GM19023 (cell line): Measurements from ENCODE around the gene CLEC18A.
"Not testable (repeated sequence)": the region's sequence is repeated elsewhere in the genome, so short reads cannot be mapped to it uniquely, and the experiment has no call there.

Source experiments
- ATAC-seq: cut with Tn5 transposase; IDR thresholded peaks from one replicate; pipeline ENCODE4 v1.9.1; 2021; ENCODE audit warnings: mild to moderate bottlenecking, moderate library complexity; ENCODE audit not compliant: unreplicated experiment

The CLEC18A gene

DNA sequence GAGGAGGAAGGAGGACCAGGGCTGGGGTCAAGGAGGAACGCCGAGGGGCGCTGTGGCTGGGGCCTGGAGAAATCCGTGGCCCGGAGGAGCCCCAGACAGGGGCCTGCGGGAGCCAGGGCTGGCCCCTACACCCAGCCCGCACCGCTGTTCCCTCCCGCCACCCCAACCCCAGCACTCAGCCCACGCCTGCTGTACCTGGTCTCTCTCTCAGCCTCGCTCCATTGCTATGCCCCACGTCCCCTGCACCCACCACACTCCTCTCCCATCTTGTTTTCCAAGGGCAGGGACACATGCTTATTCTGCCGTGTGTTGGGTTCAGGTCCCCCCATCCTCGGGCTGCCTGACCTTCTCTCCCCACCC, 518 bp downstream of the CLEC18A start:
- ATAC-seq = not testable (repeated sequence)

- ATAC-seq = not testable (repeated sequence)
These were observed 982 bp downstream of the CLEC18A start for GRCh38 chr16:69952116-69952515.

- not testable (repeated sequence) for ATAC-seq
These were observed 1.6 kb downstream of the CLEC18A start for GRCh38 chr16:69952572-69953355.

DNA sequence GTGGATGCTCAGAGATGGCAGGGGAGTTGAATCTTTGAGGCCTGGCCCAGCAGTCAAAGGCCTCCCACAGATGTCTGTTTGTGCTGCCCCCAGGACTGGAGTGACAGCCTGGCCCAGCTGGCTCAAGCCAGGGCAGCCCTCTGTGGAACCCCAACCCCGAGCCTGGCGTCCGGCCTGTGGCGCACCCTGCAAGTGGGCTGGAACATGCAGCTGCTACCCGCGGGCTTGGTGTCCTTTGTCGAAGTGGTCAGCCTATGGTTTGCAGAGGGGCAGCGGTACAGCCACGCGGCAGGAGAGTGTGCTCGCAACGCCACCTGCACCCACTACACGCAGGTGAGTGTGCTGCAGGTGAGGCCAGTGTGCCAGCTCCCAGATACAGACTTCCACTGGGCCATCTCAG, 3.1 kb downstream of the CLEC18A start:
- not testable (repeated sequence) for ATAC-seq

GRCh38 chr16:69963312-69963711, 12.2 kb downstream of the CLEC18A start:
- ATAC-seq = not testable (repeated sequence)

DNA sequence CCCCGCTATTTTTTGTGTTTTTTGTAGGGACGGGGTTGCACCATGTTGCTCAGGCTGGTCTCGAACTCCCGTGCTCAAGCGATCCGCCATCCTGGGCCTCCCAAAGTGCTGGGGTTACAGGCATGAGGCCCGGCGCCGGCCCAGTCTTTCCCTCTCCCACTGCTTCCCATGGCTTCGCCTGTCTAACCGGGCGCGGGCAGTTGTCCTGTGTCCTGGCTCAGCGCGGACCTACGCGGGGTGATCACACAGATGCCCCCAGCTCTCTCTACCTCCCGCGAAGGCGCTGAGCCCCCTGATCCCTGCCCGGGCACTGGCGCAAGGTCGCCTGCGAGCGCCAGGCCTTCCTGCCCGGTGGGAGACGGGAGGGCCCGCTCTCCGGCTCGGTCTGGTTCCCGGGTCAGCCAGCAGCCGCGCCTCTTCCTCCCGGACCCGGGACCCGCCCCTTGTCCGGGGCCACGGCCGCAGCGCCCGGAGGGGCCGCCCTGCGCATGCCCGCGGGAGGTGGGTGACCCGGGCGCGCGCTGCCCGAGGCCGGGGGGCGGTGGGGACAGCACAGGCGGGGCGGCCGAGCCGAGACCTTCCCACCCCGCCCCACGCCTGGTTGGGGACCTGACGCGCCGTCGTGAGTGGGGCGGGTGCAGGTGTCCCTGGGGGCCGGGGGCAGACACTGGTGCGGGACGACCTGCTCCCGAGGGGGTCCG, 14.0 kb downstream of the CLEC18A start:
- ATAC-seq = not testable (repeated sequence)

DNA sequence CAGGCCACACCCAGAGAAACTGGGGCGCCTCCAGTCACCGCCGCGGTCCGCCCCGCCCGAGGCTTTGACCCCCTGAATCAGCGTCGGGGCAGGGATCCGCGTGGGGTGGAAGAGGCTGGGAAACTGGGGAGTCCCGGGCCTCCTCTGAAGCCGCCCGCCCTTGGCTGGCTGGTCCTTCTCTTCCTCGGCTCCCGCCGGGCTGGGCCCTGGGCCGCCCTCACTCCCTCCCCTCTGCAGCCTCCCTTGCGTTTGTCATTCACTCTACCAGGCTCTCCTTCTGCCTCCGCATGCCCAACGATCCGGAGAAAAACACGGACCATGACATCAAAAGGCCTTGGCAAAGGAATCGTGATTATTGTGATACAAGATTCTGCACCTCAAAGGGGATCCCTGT, 14.5 kb downstream of the CLEC18A start:
- not testable (repeated sequence) for ATAC-seq

DNA sequence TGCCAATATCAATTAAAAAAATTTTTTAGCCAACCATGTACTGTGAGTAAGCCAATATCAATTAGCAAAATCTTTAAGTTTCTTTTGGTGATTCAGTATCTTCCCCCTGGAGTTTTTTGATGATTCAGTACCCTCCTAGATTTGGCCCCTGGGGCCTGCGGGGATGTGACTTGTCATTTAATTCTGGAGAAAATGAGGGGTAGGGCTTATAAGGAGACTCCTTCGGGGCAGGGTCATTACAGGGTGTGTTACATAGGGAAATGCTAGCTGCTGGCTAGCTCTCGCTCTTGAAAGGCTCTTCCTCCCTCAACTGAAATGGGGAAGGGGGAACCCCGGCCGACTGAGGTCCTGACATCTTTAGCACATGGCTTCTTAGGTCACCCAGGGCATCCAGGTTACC, 16.6 kb downstream of the CLEC18A start:
- not testable (repeated sequence) for ATAC-seq

- ATAC-seq = not testable (repeated sequence)
These were observed 17.0 kb downstream of the CLEC18A start for GRCh38 chr16:69968125-69968524.

DNA sequence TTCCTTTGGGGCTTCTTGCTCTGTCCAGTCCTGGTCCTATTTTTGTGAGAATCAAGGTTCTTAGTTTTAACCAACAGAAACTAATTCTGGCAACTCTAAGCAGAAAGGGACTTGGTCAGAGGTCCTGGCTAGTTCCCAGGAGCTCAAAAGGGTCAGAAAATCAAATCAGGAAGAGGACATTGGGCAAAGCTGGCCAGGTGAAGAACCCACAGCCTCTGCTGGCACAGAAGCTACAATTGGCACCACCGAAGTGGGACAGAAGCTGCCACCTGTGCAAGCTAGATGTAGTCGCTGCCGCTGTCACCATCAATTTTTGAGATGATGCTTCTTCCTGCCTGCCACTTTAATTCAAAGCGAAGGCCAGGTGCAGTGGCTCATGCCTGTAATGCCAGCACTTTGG, 18.5 kb downstream of the CLEC18A start:
- ATAC-seq = not testable (repeated sequence)

DNA sequence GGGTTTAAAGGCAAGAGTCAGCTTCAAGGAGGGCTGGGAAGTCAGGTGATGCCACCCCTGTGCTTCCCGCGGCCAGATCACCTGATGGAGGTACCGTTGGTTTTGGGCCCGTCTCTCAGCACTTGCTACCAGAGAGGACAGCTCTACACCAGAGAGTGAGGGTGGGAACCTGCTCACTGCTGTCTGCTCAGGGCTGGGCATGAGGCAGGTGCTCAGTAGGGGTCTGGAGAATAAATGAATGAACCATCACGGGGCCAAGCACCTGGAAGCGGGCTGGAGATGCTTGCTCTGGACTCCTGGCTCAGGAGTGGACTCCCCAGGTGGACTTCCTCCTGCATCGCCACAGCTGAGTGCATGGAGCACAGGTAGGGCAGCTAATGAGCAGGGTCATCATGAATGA, 21.0 kb downstream of the CLEC18A start:
- ATAC-seq = not testable (repeated sequence)

DNA sequence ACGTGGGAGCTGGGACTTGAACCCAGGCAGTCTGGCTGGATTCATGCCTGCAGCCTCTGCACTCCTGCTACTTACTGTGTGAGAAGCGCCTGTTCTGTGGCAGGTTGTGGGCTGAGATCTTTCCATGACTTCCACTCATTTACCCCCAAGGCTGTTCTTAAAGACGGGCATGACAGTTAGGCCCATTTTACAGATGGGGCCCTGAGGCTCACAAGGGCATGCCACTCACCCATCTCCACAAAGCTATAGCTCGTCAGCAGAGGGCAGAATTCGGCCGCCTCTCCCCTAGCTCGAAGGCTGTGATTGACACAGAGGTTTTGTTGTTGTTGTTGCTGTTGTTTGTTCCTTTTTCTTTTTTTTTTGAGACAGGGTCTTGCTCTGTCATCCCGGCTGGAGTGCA, 21.8 kb downstream of the CLEC18A start:
- not testable (repeated sequence) for ATAC-seq

- not testable (repeated sequence) for ATAC-seq
These were observed 34.1 kb downstream of the CLEC18A start for GRCh38 chr16:69985196-69985595.

DNA sequence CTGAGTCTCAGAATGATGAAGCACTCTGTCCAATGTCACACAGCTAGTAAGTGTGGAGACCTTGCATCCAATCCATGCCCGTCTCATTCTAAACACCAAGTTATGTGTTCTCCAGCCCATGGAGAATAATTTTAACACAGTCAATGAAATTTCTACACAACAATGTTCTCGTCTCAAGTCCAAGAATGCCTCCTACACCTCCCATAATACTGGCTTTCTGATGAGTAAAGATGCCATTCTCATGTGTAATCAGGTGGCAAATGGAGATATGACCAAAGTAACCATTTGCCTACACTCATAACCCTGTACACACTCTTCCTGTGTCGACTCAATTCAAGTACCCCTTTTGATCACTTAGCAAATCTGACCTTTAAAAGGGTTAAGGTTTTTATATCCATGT, 46.8 kb downstream of the CLEC18A start:
- ATAC-seq = not testable (repeated sequence)

DNA sequence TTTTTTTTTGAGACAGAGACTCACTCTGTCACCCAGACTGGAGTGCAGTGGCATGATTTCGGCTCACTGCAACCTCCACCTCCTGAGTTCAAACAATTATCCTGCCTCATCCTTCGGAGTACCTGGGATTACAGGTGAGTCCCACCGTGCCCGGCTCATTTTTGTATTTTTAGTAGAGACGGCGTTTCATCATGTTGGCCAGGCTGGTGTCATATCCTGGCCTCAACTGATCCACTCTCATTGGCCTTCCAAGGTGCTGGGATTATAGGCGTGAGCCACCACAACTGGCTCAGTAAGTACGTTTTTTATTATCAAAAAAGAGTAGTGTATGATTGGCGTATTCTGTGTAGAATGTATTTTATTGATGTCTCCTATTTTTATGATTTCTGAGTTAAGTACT, 48.7 kb downstream of the CLEC18A start:
- not testable (repeated sequence) for ATAC-seq

DNA sequence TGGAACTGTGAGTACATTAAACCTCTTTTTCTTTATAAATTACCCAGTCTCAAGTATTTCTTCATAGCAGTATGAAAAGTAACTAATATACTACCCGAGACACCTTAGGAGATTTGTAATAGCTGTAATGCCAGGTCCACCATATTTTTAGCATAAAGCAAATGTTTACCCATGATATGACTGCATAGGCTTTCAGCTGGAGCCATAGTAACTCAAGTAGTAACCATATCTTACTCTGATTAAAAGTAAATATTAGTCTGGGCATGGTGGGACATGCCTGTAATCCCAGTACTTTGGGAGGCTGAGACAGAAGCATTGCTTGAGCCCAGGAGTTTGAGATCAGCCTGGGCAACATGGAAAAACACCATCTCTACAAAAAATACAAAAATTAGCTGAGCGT, 52.4 kb downstream of the CLEC18A start:
- ATAC-seq = not testable (repeated sequence)

- not testable (repeated sequence) for ATAC-seq
These were observed 57.5 kb downstream of the CLEC18A start for GRCh38 chr16:70008604-70009003.

- ATAC-seq = not testable (repeated sequence)
These were observed 59.5 kb downstream of the CLEC18A start for GRCh38 chr16:70010615-70011014.

DNA sequence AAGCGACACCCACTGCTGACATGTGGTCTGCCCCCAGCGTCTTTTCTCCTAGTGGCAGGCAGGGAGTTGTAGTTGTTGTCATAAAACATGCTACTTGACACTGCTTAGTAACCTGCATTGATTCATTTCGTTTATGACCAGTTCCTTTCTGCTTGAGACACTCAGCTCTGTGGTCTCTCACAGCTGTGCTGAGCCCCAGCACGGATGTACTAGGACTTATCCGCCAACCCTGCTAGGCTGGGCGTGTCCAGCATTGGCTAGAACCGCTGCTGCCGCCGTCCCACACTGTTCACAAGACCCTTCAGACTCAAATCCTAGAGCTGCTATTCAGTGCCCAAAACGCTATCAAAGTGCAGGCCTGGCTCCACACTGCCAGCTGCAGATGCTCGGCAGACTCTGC, 60.0 kb downstream of the CLEC18A start:
- not testable (repeated sequence) for ATAC-seq

- not testable (repeated sequence) for ATAC-seq
These were observed 61.2 kb downstream of the CLEC18A start for GRCh38 chr16:70012354-70012753.

GRCh38 chr16:70012951-70013350, 61.8 kb downstream of the CLEC18A start:
- ATAC-seq = not testable (repeated sequence)
